Cortex of kidney (tissue), 1 donor: ENCODE results near the gene ITGAV.

Experiments used
- DNase-seq: peaks from one replicate; lab custom pipeline; 2025; lab: John Stamatoyannopoulos, UW

Gene ITGAV

GRCh38 chr2:186669146-186669545 lies 79.3 kb downstream of the ITGAV start:
- DNase-seq, result no peak

- no peak for DNase-seq
Measured at GRCh38 chr2:186670831-186671230, 81.0 kb downstream of the ITGAV start.

GRCh38 chr2:186675380-186675779 lies 85.5 kb downstream of the ITGAV start:
- DNase-seq, result no peak

GRCh38 chr2:186683341-186683740 lies 93.5 kb downstream of the ITGAV start:
- no peak for DNase-seq

GRCh38 chr2:186687807-186688211 lies 98.0 kb downstream of the ITGAV start:
- DNase-seq, result no peak

GRCh38 chr2:186688813-186689212 lies 99.0 kb downstream of the ITGAV start:
- DNase-seq, result no peak

- DNase-seq, result no peak
Measured at GRCh38 chr2:186690786-186691185, 100.9 kb downstream of the ITGAV start.

GRCh38 chr2:186691231-186691630 lies 101.4 kb downstream of the ITGAV start:
- no peak for DNase-seq

GRCh38 chr2:186691900-186692299 lies 102.0 kb downstream of the ITGAV start:
- DNase-seq, result no peak

- no peak for DNase-seq
Measured at GRCh38 chr2:186693446-186693832, 103.6 kb downstream of the ITGAV start.

GRCh38 chr2:186695081-186695756 lies 105.4 kb downstream of the ITGAV start:
- no peak for DNase-seq

GRCh38 chr2:186696290-186696689 lies 106.4 kb downstream of the ITGAV start:
- DNase-seq, result no peak

GRCh38 chr2:186696804-186697203 lies 106.9 kb downstream of the ITGAV start:
- no peak for DNase-seq

- DNase-seq, result no peak
Measured at GRCh38 chr2:186697536-186697935, 107.7 kb downstream of the ITGAV start.

- no peak for DNase-seq
Measured at GRCh38 chr2:186699742-186700141, 109.9 kb downstream of the ITGAV start.

- no peak for DNase-seq
Measured at GRCh38 chr2:186702006-186702405, 112.2 kb downstream of the ITGAV start.

- no peak for DNase-seq
Measured at GRCh38 chr2:186702501-186702900, 112.6 kb downstream of the ITGAV start.

GRCh38 chr2:186704897-186705296 lies 115.0 kb downstream of the ITGAV start:
- DNase-seq, result no peak

- no peak for DNase-seq
Measured at GRCh38 chr2:186709529-186710450, 119.9 kb downstream of the ITGAV start.

- no peak for DNase-seq
Measured at GRCh38 chr2:186713691-186714090, 123.8 kb downstream of the ITGAV start.

- DNase-seq, result no peak
Measured at GRCh38 chr2:186714611-186715010, 124.8 kb downstream of the ITGAV start.

GRCh38 chr2:186716004-186716403 lies 126.1 kb downstream of the ITGAV start:
- no peak for DNase-seq

GRCh38 chr2:186716899-186717298 lies 127.0 kb downstream of the ITGAV start:
- no peak for DNase-seq
